Caco-2 (cell line): Measurements from ENCODE around the gene RBM33. TPM values are rescaled to one million over a fixed set of nuclear protein-coding genes. Genes with fewer than 3 reads are reported as not detected.

Experiments used
- BruUV-seq: library from RNA; stranded (reverse); fragments of 400-500 nt; replicated peaks from 2 replicates; lab custom pipeline; 2021; lab: Mats Ljungman, UMichigan
- CTCF ChIA-PET: fragments of 300-600 bp; sonication (Branson Sonifier 250); formaldehyde crosslinking; loops from one replicate; lab custom pipeline; 2022; ENCODE audit warnings: antibody characterized with exemption; lab: Charles Lee
- POLR2A ChIA-PET: fragments of 300-600 bp; sonication (Branson Sonifier 250); formaldehyde crosslinking; loops from one replicate; lab custom pipeline; 2022; ENCODE audit warnings: antibody characterized with exemption; lab: Charles Lee
- DNase-seq, 2 experiments: peaks; one replicate each; pipeline versions ENCODE4 v3.0.0 to v3.0.0-alpha.2; 2020 to 2022
- H3K27me3 ChIP-seq: replicated peaks from 2 replicates; pipeline ENCODE4 v1.6.0; 2011; ENCODE audit warnings: low read length; ENCODE audit not compliant: control insufficient read depth, insufficient read depth
- H3K36me3 ChIP-seq: 2 replicates; pipeline ENCODE4 v1.5.1; 2011; ENCODE audit warnings: low read length; ENCODE audit not compliant: control insufficient read depth, insufficient read depth
- H3K4me1 ChIP-seq: fragments of 250-450 bp; sonication (Bioruptor Pico); 2 replicates; pipeline ENCODE4 v1.5.1; 2020; ENCODE audit warnings: mild to moderate bottlenecking
- H3K4me3 ChIP-seq: 2 replicates; pipeline ENCODE4 v1.5.1; 2011; ENCODE audit warnings: low read depth, mild to moderate bottlenecking, control low read depth, low read length
- H3K9me3 ChIP-seq: fragments of 250-450 bp; sonication (Bioruptor Pico); 2 replicates; pipeline ENCODE4 v1.5.1; 2020; ENCODE audit warnings: mild to moderate bottlenecking, moderate library complexity
- H3K27ac Mint-ChIP-seq: one replicate; pipeline ENCODE4 v1.8.0; 2022; ENCODE audit warnings: mixed read lengths; ENCODE audit not compliant: unreplicated experiment
- H3K27me3 Mint-ChIP-seq: one replicate; pipeline ENCODE4 v1.8.0; 2022; ENCODE audit warnings: mixed read lengths; ENCODE audit not compliant: insufficient read depth, unreplicated experiment
- H3K36me3 Mint-ChIP-seq: one replicate; pipeline ENCODE4 v1.8.0; 2022; ENCODE audit warnings: mild to moderate bottlenecking, mixed read lengths; ENCODE audit not compliant: insufficient read depth, unreplicated experiment
- H3K4me1 Mint-ChIP-seq: one replicate; pipeline ENCODE4 v1.8.0; 2022; ENCODE audit warnings: low read depth, mixed read lengths; ENCODE audit not compliant: unreplicated experiment
- H3K4me3 Mint-ChIP-seq: one replicate; pipeline ENCODE4 v1.8.0; 2022; ENCODE audit warnings: mild to moderate bottlenecking, moderate library complexity, mixed read lengths; ENCODE audit not compliant: unreplicated experiment
- H3K9me3 Mint-ChIP-seq: one replicate; pipeline ENCODE4 v1.8.0; 2022; ENCODE audit warnings: mixed read lengths; ENCODE audit not compliant: unreplicated experiment
- CTCF ChIP-seq, 2 experiments: fragments of 200-600 bp in 1 of 2; IDR thresholded peaks; 1 replicate in 1 of 2; 2 replicates in 1 of 2; pipeline versions ENCODE4 v1.5.1 to v1.8.0; 2011 to 2022; ENCODE audit warnings: antibody characterized with exemption in 1 of 2, control low read depth in 1 of 2, inconsistent platforms in 1 of 2, low read depth in 1 of 2, low read length in 1 of 2, mild to moderate bottlenecking in 1 of 2, moderate library complexity in 1 of 2; ENCODE audit not compliant: insufficient read depth in 1 of 2, severe bottlenecking in 1 of 2, unreplicated experiment in 1 of 2
- intact Hi-C: fragments of 100-400 bp; cut with micrococcal nuclease; formaldehyde crosslinking; loops from one replicate; pipeline ENCODE4 v1.10.0; 2022; ENCODE audit not compliant: unreplicated experiment
- total RNA-seq: library from RNA; stranded (reverse); gene quantifications from 2 replicates; pipeline ENCODE4 v1.2.3, GENCODE V29; 2022

RBM33 gene
- total RNA-seq, 1 experiment from 2014 or later: 82.8 TPM

- H3K4me3 ChIP-seq: no peak overlapping the region
- no peak for TF ChIP-seq CTCF (IDR thresholded peaks at IDR 0.05; ENCODE audit: insufficient read depth in 1 of 2, low read depth in 1 of 2, low read length in 1 of 2, severe bottlenecking in 1 of 2, unreplicated experiment in 1 of 2)
- H3K4me1 ChIP-seq: no peaks in the 10 kb centered on the region
- CTCF ChIA-PET: interaction anchor here (1.3 kb wide), 1 partner anchor 137 kb away, joined by 4 read pairs; no protein-coding TSS in a partner anchor
- Mint-ChIP-seq H3K4me1 (no peaks in the 10 kb centered on the region), H3K9me3 (no peaks in the 10 kb centered on the region), H3K4me3 (no peak overlapping the region), H3K27me3 (no peaks in the 10 kb centered on the region), H3K36me3 (peaks cover 38% of the 10 kb centered on the region), H3K27ac (no peak overlapping the region)
- H3K9me3 ChIP-seq: no peaks in the 10 kb centered on the region
- intact Hi-C loops: loop anchor here (5.0 kb wide), 1 partner anchor 203 kb away; no protein-coding TSS in a partner anchor
- BruUV-seq: no TSS peak
- no peaks in the 10 kb centered on the region for H3K36me3 ChIP-seq
- POLR2A ChIA-PET: no interaction called here
- no peaks in the 10 kb centered on the region for H3K27me3 ChIP-seq
- DNase-seq: no peak
These were observed 91.1 kb downstream of the RBM33 start for GRCh38 chr7:155735442-155736115.

DNA sequence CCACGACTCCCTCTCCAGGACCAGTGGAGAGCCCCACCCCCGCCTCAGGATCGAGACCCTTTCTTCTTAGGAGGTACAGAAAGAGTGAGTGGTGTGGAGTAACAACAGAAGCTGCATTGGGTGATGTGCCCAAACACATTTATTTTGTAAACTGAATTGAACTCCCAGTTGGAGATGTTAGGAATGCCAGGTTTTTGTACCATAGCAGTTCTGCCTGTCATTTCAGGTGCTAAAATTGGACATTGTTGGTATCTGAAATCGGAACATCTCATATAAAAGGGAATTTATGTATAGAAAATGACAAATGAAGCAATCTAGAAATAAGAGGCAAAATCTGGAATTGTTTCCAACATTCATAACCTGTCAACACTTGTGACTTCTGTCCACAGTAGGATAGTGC is 93.1 kb downstream of the RBM33 start:
- Mint-ChIP-seq H3K36me3 (peaks cover 48% of the 10 kb centered on the region), H3K27ac (no peak overlapping the region), H3K9me3 (no peaks in the 10 kb centered on the region), H3K4me1 (no peaks in the 10 kb centered on the region), H3K27me3 (no peaks in the 10 kb centered on the region), H3K4me3 (no peak overlapping the region)
- intact Hi-C loops: loop anchor here (5.0 kb wide), 1 partner anchor 205 kb away; no protein-coding TSS in a partner anchor
- no TSS peak for BruUV-seq
- H3K27me3 ChIP-seq: no peaks in the 10 kb centered on the region
- no peak for DNase-seq
- CTCF ChIA-PET: interaction anchor here (1.0 kb wide), 1 partner anchor 139 kb away, joined by 5 read pairs; no protein-coding TSS in a partner anchor
- H3K36me3 ChIP-seq: peaks cover 1% of the 10 kb centered on the region
- no peak for TF ChIP-seq CTCF (IDR thresholded peaks at IDR 0.05; ENCODE audit: insufficient read depth in 1 of 2, low read depth in 1 of 2, low read length in 1 of 2, severe bottlenecking in 1 of 2, unreplicated experiment in 1 of 2)
- no peak overlapping the region for H3K4me3 ChIP-seq
- H3K9me3 ChIP-seq: no peaks in the 10 kb centered on the region
- no peaks in the 10 kb centered on the region for H3K4me1 ChIP-seq
- POLR2A ChIA-PET: no interaction called here

- Histone ChIP-seq H3K36me3 (peaks cover 1% of the 10 kb centered on the region), H3K4me3 (no peak overlapping the region), H3K9me3 (no peaks in the 10 kb centered on the region), H3K27me3 (no peaks in the 10 kb centered on the region), H3K4me1 (no peaks in the 10 kb centered on the region)
- Mint-ChIP-seq H3K4me1 (no peaks in the 10 kb centered on the region), H3K27ac (no peak overlapping the region), H3K36me3 (peaks cover 52% of the 10 kb centered on the region), H3K9me3 (no peaks in the 10 kb centered on the region), H3K27me3 (no peaks in the 10 kb centered on the region), H3K4me3 (no peak overlapping the region)
- ChIA-PET CTCF (interaction anchor here (1.0 kb wide), 1 partner anchor 139 kb away, joined by 5 read pairs; no protein-coding TSS in a partner anchor), POLR2A (no interaction called here)
- TF ChIP-seq CTCF (IDR thresholded peaks at IDR 0.05; ENCODE audit: insufficient read depth in 1 of 2, low read depth in 1 of 2, low read length in 1 of 2, severe bottlenecking in 1 of 2, unreplicated experiment in 1 of 2): no peak
- intact Hi-C loops: loop anchor here (1.0 to 5.0 kb wide), 4 partner anchors 140 to 358 kb away; no protein-coding TSS in a partner anchor
- DNase-seq: no peak
- no TSS peak for BruUV-seq
These were observed 93.6 kb downstream of the RBM33 start for GRCh38 chr7:155738104-155738503.
